Retina (tissue), 1 donor: Measurements from ENCODE around the gene DNAJC15.
"Not testable (repeated sequence)": the region's sequence is repeated elsewhere in the genome, so short reads cannot be mapped to it uniquely, and the experiment has no call there.

ENCODE experiments used
- DNase-seq: peaks from one replicate; pipeline ENCODE4 v3.0.0-alpha.2; 2016

DNAJC15 gene

GRCh38 chr13:43046259-43046658, 22.9 kb downstream of the DNAJC15 start:
- DNase-seq = no peak

- peak; percentile 28 for DNase-seq
These were observed 31.7 kb downstream of the DNAJC15 start for GRCh38 chr13:43054803-43055802.

GRCh38 chr13:43057653-43058317, 34.4 kb downstream of the DNAJC15 start:
- no peak for DNase-seq

- no peak for DNase-seq
These were observed 34.9 kb downstream of the DNAJC15 start for GRCh38 chr13:43058318-43058674.

- DNase-seq = no peak
These were observed 35.4 kb downstream of the DNAJC15 start for GRCh38 chr13:43058831-43059230.

GRCh38 chr13:43059779-43060178, 36.4 kb downstream of the DNAJC15 start:
- DNase-seq = not testable (repeated sequence)

GRCh38 chr13:43060806-43061205, 37.4 kb downstream of the DNAJC15 start:
- not testable (repeated sequence) for DNase-seq

GRCh38 chr13:43061496-43062280, 38.3 kb downstream of the DNAJC15 start:
- no peak for DNase-seq

- DNase-seq = no peak
These were observed 48.4 kb downstream of the DNAJC15 start for GRCh38 chr13:43071824-43072223.

- no peak for DNase-seq
These were observed 49.0 kb downstream of the DNAJC15 start for GRCh38 chr13:43072394-43072793.

- DNase-seq = no peak
These were observed 51.6 kb downstream of the DNAJC15 start for GRCh38 chr13:43074824-43075510.

GRCh38 chr13:43075511-43075902, 52.1 kb downstream of the DNAJC15 start:
- not testable (repeated sequence) for DNase-seq

- no peak for DNase-seq
These were observed 53.7 kb downstream of the DNAJC15 start for GRCh38 chr13:43077046-43077445.

GRCh38 chr13:43077461-43077860, 54.1 kb downstream of the DNAJC15 start:
- DNase-seq = no peak

- no peak for DNase-seq
These were observed 54.5 kb downstream of the DNAJC15 start for GRCh38 chr13:43077906-43078305.

- no peak for DNase-seq
These were observed 55.0 kb downstream of the DNAJC15 start for GRCh38 chr13:43078399-43078798.

- no peak for DNase-seq
These were observed 56.1 kb downstream of the DNAJC15 start for GRCh38 chr13:43079392-43079931.

GRCh38 chr13:43080199-43080598, 56.8 kb downstream of the DNAJC15 start:
- DNase-seq = no peak

GRCh38 chr13:43081866-43082265, 58.5 kb downstream of the DNAJC15 start:
- no peak for DNase-seq

GRCh38 chr13:43083750-43084149, 60.4 kb downstream of the DNAJC15 start:
- DNase-seq = no peak

- DNase-seq = no peak
These were observed 62.2 kb downstream of the DNAJC15 start for GRCh38 chr13:43085545-43085944.

- DNase-seq = no peak
These were observed 62.8 kb downstream of the DNAJC15 start for GRCh38 chr13:43086181-43086580.
